Measurements from ENCODE around the gene EXO5. TPM values are rescaled to one million over a fixed set of nuclear protein-coding genes. Genes with fewer than 3 reads are reported as not detected.

The EXO5 gene
- total and polyA plus RNA-seq, 4 donors = 3.5 to 9.2 (median 5.4) TPM

- no peak for TF ChIP-seq CTCF (IDR thresholded peaks at IDR 0.05; ENCODE audit: low read depth, low read length, missing input control)
- TF ChIP-seq TAF1 (conservative IDR thresholded peaks at IDR 0.05) = no peak
- no peak for TF ChIP-seq GABPA (IDR thresholded peaks at IDR 0.05 in 1 of 2, conservative IDR thresholded peaks at IDR 0.05 in 1 of 2)
- no peak for TF ChIP-seq ATF3 (IDR thresholded peaks at IDR 0.05)
- peak; percentile 49 for TF ChIP-seq FOXA2 (IDR thresholded peaks at IDR 0.05)
- TF ChIP-seq HNF4A (conservative IDR thresholded peaks at IDR 0.05) = peak; percentile 74 to 82
- no peak for TF ChIP-seq EGR1 (IDR thresholded peaks at IDR 0.05; ENCODE audit: low read depth in 2 of 2)
- TF ChIP-seq NR2F2 (IDR thresholded peaks at IDR 0.05) = no peak
- TF ChIP-seq HNF4G (IDR thresholded peaks at IDR 0.05) = no peak
These were observed 27.2 kb downstream of the EXO5 start (continued) for GRCh38 chr1:40535732-40536131.

GRCh38 chr1:40539338-40539737 lies 30.8 kb downstream of the EXO5 start:
- Histone ChIP-seq H3K4me3 (ENCODE audit: low read depth in 1 of 3, low read length in 3 of 3) (no peak overlapping the region), H3K4me1 (ENCODE audit: control insufficient read depth in 4 of 4, insufficient read depth in 4 of 4, low read length in 3 of 4) (peaks cover 3 to 7% (median 4%) of the 10 kb centered on the region in 4 donors), H3K36me3 (ENCODE audit: control insufficient read depth in 4 of 4, insufficient read depth in 3 of 4, low read depth in 1 of 4, low read length in 3 of 4) (peaks cover 8 to 36% (median 33%) of the 10 kb centered on the region in 4 donors), H3K27ac (ENCODE audit: low read depth in 1 of 2, low read length in 2 of 2) (peak overlapping the region; percentile 26 to 55), H3K27me3 (ENCODE audit: control insufficient read depth in 4 of 4, insufficient read depth in 4 of 4, low read length in 3 of 4) (no peaks in the 10 kb centered on the region), H3K9ac (ENCODE audit: low read depth in 1 of 2, low read length in 2 of 2) (no peak overlapping the region), H3K9me3 (ENCODE audit: control insufficient read depth in 4 of 4, low read length in 3 of 4) (peaks cover 0 to 3% (median under 1%) of the 10 kb centered on the region in 4 donors)
- TF ChIP-seq NR2F2 (IDR thresholded peaks at IDR 0.05) (no peak), FOXA1 (IDR thresholded peaks at IDR 0.05) (peak; percentile 16), RXRA (IDR thresholded peaks at IDR 0.05) (peak; percentile 56 to 86), SP1 (IDR thresholded peaks at IDR 0.05) (peak; percentile 33), FOXA2 (IDR thresholded peaks at IDR 0.05) (peak; percentile 55), JUND (IDR thresholded peaks at IDR 0.05) (peak in 1 of 2 donors; percentile 55), EGR1 (IDR thresholded peaks at IDR 0.05; ENCODE audit: low read depth in 2 of 2) (peak in 1 of 2 donors; percentile 37), HNF4G (IDR thresholded peaks at IDR 0.05) (no peak), YY1 (IDR thresholded peaks at IDR 0.05) (peak; percentile 79), RAD21 (IDR thresholded peaks at IDR 0.05) (no peak), CTCF (IDR thresholded peaks at IDR 0.05; ENCODE audit: low read depth, low read length, missing input control) (no peak), TAF1 (conservative IDR thresholded peaks at IDR 0.05) (no peak), HNF4A (conservative IDR thresholded peaks at IDR 0.05) (peak; percentile 46 to 72), ATF3 (IDR thresholded peaks at IDR 0.05) (no peak), GABPA (IDR thresholded peaks at IDR 0.05 in 1 of 2, conservative IDR thresholded peaks at IDR 0.05 in 1 of 2) (peak in 1 of 2 donors; percentile 61)
- TF ChIP-seq, protein P1, sequence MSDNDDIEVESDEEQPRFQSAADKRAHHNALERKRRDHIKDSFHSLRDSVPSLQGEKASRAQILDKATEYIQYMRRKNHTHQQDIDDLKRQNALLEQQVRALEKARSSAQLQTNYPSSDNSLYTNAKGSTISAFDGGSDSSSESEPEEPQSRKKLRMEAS (IDR thresholded peaks at IDR 0.05) = peak; percentile 68
- TF ChIP-seq, protein P2, sequence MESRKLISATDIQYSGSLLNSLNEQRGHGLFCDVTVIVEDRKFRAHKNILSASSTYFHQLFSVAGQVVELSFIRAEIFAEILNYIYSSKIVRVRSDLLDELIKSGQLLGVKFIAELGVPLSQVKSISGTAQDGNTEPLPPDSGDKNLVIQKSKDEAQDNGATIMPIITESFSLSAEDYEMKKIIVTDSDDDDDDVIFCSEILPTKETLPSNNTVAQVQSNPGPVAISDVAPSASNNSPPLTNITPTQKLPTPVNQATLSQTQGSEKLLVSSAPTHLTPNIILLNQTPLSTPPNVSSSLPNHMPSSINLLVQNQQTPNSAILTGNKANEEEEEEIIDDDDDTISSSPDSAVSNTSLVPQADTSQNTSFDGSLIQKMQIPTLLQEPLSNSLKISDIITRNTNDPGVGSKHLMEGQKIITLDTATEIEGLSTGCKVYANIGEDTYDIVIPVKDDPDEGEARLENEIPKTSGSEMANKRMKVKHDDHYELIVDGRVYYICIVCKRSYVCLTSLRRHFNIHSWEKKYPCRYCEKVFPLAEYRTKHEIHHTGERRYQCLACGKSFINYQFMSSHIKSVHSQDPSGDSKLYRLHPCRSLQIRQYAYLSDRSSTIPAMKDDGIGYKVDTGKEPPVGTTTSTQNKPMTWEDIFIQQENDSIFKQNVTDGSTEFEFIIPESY (IDR thresholded peaks at IDR 0.05) = peak; percentile 59
- TF ChIP-seq, protein P3, sequence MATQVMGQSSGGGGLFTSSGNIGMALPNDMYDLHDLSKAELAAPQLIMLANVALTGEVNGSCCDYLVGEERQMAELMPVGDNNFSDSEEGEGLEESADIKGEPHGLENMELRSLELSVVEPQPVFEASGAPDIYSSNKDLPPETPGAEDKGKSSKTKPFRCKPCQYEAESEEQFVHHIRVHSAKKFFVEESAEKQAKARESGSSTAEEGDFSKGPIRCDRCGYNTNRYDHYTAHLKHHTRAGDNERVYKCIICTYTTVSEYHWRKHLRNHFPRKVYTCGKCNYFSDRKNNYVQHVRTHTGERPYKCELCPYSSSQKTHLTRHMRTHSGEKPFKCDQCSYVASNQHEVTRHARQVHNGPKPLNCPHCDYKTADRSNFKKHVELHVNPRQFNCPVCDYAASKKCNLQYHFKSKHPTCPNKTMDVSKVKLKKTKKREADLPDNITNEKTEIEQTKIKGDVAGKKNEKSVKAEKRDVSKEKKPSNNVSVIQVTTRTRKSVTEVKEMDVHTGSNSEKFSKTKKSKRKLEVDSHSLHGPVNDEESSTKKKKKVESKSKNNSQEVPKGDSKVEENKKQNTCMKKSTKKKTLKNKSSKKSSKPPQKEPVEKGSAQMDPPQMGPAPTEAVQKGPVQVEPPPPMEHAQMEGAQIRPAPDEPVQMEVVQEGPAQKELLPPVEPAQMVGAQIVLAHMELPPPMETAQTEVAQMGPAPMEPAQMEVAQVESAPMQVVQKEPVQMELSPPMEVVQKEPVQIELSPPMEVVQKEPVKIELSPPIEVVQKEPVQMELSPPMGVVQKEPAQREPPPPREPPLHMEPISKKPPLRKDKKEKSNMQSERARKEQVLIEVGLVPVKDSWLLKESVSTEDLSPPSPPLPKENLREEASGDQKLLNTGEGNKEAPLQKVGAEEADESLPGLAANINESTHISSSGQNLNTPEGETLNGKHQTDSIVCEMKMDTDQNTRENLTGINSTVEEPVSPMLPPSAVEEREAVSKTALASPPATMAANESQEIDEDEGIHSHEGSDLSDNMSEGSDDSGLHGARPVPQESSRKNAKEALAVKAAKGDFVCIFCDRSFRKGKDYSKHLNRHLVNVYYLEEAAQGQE (IDR thresholded peaks at IDR 0.05) = peak; percentile 46
- no peak for DNase-seq (ENCODE audit: low spot score)
- 30% methylated on average over 7 of the region's 7 CpGs for WGBS

All from liver (tissue), 9 donors.